HG03432 (cell line): ENCODE measurements around the gene HABP2.
A peak's percentile ranks its signal among the peaks of the same experiment; 100 is the strongest.

Experiments
- ATAC-seq: cut with Tn5 transposase; IDR thresholded peaks from one replicate; pipeline ENCODE4 v1.9.1; 2021; ENCODE audit warnings: mild to moderate bottlenecking, moderate library complexity; ENCODE audit not compliant: unreplicated experiment

The HABP2 gene

GRCh38 chr10:113525713-113526112 lies 27.1 kb upstream of the HABP2 start:
- ATAC-seq: no peak

GRCh38 chr10:113527211-113527906 lies 25.5 kb upstream of the HABP2 start:
- ATAC-seq: no peak

- no peak for ATAC-seq
These were observed 24.0 kb upstream of the HABP2 start for GRCh38 chr10:113528876-113529275.

- no peak for ATAC-seq
These were observed 23.3 kb upstream of the HABP2 start for GRCh38 chr10:113529575-113529974.

GRCh38 chr10:113530476-113530875 lies 22.4 kb upstream of the HABP2 start:
- ATAC-seq: no peak

GRCh38 chr10:113532724-113533123 lies 20.1 kb upstream of the HABP2 start:
- no peak for ATAC-seq

- no peak for ATAC-seq
These were observed 19.1 kb upstream of the HABP2 start for GRCh38 chr10:113533801-113534200.

GRCh38 chr10:113534423-113534822 lies 18.4 kb upstream of the HABP2 start:
- no peak for ATAC-seq

- no peak for ATAC-seq
These were observed 15.2 kb upstream of the HABP2 start for GRCh38 chr10:113537672-113538071.

GRCh38 chr10:113538151-113538550 lies 14.7 kb upstream of the HABP2 start:
- ATAC-seq: no peak

- no peak for ATAC-seq
These were observed 13.1 kb upstream of the HABP2 start for GRCh38 chr10:113539789-113540188.

GRCh38 chr10:113540845-113541548 lies 11.9 kb upstream of the HABP2 start:
- ATAC-seq: no peak

GRCh38 chr10:113541549-113541927 lies 11.3 kb upstream of the HABP2 start:
- no peak for ATAC-seq

GRCh38 chr10:113543107-113543955 lies 9.5 kb upstream of the HABP2 start:
- ATAC-seq: no peak

GRCh38 chr10:113544392-113544791 lies 8.5 kb upstream of the HABP2 start:
- ATAC-seq: no peak

- no peak for ATAC-seq
These were observed 5.4 kb upstream of the HABP2 start for GRCh38 chr10:113547426-113547825.

GRCh38 chr10:113549856-113550255 lies 3.0 kb upstream of the HABP2 start:
- no peak for ATAC-seq

GRCh38 chr10:113550365-113550764 lies 2.5 kb upstream of the HABP2 start:
- ATAC-seq: peak; percentile 43

GRCh38 chr10:113552014-113552413 lies 839 bp upstream of the HABP2 start:
- no peak for ATAC-seq

- ATAC-seq: no peak
These were observed 296 bp downstream of the HABP2 start for GRCh38 chr10:113553149-113553548.

GRCh38 chr10:113554214-113554613 lies 1.4 kb downstream of the HABP2 start:
- ATAC-seq: no peak

- ATAC-seq: no peak
These were observed 2.4 kb downstream of the HABP2 start for GRCh38 chr10:113555245-113555644.
